22Rv1 (cell line): ENCODE measurements around the gene GALNT12.

ENCODE experiments used
- H3K27ac ChIP-seq: fragments of 450-650 bp; 2 replicates; pipeline ENCODE4 v1.5.1; 2017
- CTCF ChIP-seq: fragments of 450-650 bp; IDR thresholded peaks from 2 replicates; pipeline ENCODE4 v1.5.1; 2017; ENCODE audit warnings: mild to moderate bottlenecking
- ZFX ChIP-seq: fragments of 450-650 bp; IDR thresholded peaks from 2 replicates; pipeline ENCODE4 v1.6.1; 2017; ENCODE audit warnings: antibody characterized with exemption, borderline replicate concordance

The GALNT12 gene

GRCh38 chr9:98784831-98785806 is 22.4 kb upstream of the GALNT12 start:
- no peak overlapping the region for H3K27ac ChIP-seq
- TF ChIP-seq ZFX = no peak
- TF ChIP-seq CTCF = no peak

- no peak overlapping the region for H3K27ac ChIP-seq
- TF ChIP-seq CTCF = no peak
- no peak for TF ChIP-seq ZFX
These were observed 20.5 kb upstream of the GALNT12 start for GRCh38 chr9:98786750-98787510.

GRCh38 chr9:98787766-98788335 is 19.6 kb upstream of the GALNT12 start:
- H3K27ac ChIP-seq = no peak overlapping the region
- no peak for TF ChIP-seq CTCF
- no peak for TF ChIP-seq ZFX

- TF ChIP-seq ZFX (no peak), CTCF (no peak)
- H3K27ac ChIP-seq = no peak overlapping the region
These were observed 17.9 kb upstream of the GALNT12 start for GRCh38 chr9:98789483-98790133.

- no peak overlapping the region for H3K27ac ChIP-seq
- TF ChIP-seq ZFX = no peak
These were observed 17.2 kb upstream of the GALNT12 start for GRCh38 chr9:98790134-98790841.

- no peak overlapping the region for H3K27ac ChIP-seq
- TF ChIP-seq CTCF = peak; percentile 98
- no peak for TF ChIP-seq ZFX
These were observed 16.4 kb upstream of the GALNT12 start for GRCh38 chr9:98790842-98791607.
